Measurements from ENCODE around the gene SLC38A3.

DNA sequence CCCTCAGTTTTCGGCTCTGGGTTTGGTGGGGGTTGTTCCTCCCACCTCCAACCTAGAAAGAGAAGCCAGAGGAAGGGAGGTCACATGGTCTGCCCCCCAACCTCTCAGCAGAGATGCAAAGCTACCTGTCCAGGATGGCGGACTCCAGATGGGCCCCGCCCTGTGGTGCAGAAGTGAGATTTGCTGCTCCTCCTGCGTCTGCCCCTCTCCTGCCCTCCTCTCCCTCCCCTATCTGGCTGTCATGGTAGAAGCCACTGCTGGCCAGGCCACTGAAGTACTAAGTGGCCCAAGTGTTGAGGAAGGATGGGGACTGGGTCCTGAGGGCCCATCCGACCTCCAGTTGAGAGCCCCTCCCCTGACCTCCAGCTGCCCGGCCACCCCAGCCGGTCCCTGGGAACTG is 61.8 kb downstream of the SLC38A3 start:
- TF ChIP-seq ZNF785 (CRISPR knock-in tag; IDR thresholded peaks at IDR 0.05) (no peak), MYC (IDR thresholded peaks at IDR 0.05; ENCODE audit: low read depth, low read length) (no peak), MYC (CRISPR knock-in tag; IDR thresholded peaks at IDR 0.05; ENCODE audit: borderline replicate concordance, low read depth) (no peak), SMAD4 (CRISPR knock-in tag; conservative IDR thresholded peaks at IDR 0.05) (no peak), CSDE1 (IDR thresholded peaks at IDR 0.05) (no peak)
- TF ChIP-seq, protein P1, sequence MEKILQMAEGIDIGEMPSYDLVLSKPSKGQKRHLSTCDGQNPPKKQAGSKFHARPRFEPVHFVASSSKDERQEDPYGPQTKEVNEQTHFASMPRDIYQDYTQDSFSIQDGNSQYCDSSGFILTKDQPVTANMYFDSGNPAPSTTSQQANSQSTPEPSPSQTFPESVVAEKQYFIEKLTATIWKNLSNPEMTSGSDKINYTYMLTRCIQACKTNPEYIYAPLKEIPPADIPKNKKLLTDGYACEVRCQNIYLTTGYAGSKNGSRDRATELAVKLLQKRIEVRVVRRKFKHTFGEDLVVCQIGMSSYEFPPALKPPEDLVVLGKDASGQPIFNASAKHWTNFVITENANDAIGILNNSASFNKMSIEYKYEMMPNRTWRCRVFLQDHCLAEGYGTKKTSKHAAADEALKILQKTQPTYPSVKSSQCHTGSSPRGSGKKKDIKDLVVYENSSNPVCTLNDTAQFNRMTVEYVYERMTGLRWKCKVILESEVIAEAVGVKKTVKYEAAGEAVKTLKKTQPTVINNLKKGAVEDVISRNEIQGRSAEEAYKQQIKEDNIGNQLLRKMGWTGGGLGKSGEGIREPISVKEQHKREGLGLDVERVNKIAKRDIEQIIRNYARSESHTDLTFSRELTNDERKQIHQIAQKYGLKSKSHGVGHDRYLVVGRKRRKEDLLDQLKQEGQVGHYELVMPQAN (IDR thresholded peaks at IDR 0.05; ENCODE audit: borderline replicate concordance): no peak
- TF ChIP-seq, protein P2, sequence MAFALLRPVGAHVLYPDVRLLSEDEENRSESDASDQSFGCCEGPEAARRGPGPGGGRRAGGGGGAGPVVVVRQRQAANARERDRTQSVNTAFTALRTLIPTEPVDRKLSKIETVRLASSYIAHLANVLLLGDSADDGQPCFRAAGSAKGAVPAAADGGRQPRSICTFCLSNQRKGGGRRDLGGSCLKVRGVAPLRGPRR (CRISPR knock-in tag; IDR thresholded peaks at IDR 0.05): no peak

Data from K562 (cell line).